ENCODE results near the gene CASK. TPM values are rescaled to one million over a fixed set of nuclear protein-coding genes. Genes with fewer than 3 reads are reported as not detected.
"Not testable (repeated sequence)": the region's sequence is repeated elsewhere in the genome, so short reads cannot be mapped to it uniquely, and the experiment has no call there.

CASK gene
- total and polyA plus RNA-seq, 2 experiments from 2014 or later: 82.9 to 95.7 TPM

DNA sequence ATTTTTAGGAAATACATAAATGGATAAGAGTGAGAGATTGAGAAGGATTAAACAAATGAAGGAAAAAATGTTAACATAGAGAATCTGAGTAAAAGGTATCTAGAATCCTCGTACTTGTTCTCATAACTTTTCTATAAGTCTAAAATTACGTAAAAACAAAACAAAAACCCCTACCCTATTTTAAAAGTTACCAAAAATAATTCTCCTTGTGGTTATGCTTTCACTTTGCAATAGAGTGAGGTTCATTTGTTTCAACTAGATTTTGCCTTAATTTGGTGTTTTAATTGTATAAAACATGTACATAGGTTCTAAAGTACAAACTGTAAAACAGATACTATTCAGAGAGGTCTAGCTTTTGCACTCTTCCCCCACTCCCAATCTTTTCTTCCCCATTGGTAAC is 238.4 kb downstream of the CASK start:
- no peak for DNase-seq (ENCODE audit: low spot score)
- Histone ChIP-seq H3K4me2 (no peak overlapping the region), H4K20me1 (ENCODE audit: insufficient read depth, poor library complexity, severe bottlenecking) (no peaks in the 10 kb centered on the region), H3K27me3 (no peaks in the 10 kb centered on the region), H3K4me3 (no peak overlapping the region), H3K79me2 (no peaks in the 10 kb centered on the region), H2AFZ (no peak overlapping the region), H3K9me3 (ENCODE audit: low read depth) (no peaks in the 10 kb centered on the region), H3K36me3 (replicated peaks; ENCODE audit: insufficient read depth, low read depth) (no peaks in the 10 kb centered on the region), H3K9me2 (replicated peaks; ENCODE audit: insufficient read depth) (no peaks in the 10 kb centered on the region), H3K4me1 (ENCODE audit: insufficient read depth) (no peaks in the 10 kb centered on the region), H3K27ac (no peak overlapping the region)
- WGBS (ENCODE audit: low lambda C conversion rate, missing lambda C conversion rate): 80% methylated on average over 2 of the region's 2 CpGs
- TF ChIP-seq EZH2 (IDR thresholded peaks at IDR 0.05; ENCODE audit: borderline replicate concordance) (no peak), EZH2phosphoT487 (IDR thresholded peaks at IDR 0.05; ENCODE audit: low read depth, severe bottlenecking, unreplicated experiment) (no peak)
- TF ChIP-seq, protein P1, sequence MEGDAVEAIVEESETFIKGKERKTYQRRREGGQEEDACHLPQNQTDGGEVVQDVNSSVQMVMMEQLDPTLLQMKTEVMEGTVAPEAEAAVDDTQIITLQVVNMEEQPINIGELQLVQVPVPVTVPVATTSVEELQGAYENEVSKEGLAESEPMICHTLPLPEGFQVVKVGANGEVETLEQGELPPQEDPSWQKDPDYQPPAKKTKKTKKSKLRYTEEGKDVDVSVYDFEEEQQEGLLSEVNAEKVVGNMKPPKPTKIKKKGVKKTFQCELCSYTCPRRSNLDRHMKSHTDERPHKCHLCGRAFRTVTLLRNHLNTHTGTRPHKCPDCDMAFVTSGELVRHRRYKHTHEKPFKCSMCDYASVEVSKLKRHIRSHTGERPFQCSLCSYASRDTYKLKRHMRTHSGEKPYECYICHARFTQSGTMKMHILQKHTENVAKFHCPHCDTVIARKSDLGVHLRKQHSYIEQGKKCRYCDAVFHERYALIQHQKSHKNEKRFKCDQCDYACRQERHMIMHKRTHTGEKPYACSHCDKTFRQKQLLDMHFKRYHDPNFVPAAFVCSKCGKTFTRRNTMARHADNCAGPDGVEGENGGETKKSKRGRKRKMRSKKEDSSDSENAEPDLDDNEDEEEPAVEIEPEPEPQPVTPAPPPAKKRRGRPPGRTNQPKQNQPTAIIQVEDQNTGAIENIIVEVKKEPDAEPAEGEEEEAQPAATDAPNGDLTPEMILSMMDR (IDR thresholded peaks at IDR 0.05; ENCODE audit: poor library complexity): no peak

DNA sequence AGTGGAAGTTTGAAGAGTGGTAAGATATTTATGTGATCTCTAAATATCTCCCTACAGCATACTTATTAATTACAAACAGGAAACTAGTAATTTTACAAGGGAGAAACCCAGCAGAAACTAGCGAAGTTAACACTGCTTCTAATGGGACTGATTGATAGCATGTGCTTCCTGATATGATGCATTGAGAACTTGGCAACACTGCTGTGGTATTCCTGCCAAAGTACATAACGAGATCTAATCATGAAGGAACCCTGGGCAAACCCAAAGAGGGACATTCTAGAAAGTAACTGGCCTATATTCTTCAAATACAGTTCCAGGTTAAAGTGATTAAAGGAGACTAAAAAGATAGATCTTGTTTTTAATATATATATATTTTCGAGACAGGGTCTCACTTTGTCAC is 239.2 kb downstream of the CASK start:
- Histone ChIP-seq H3K36me3 (replicated peaks; ENCODE audit: insufficient read depth, low read depth) (no peaks in the 10 kb centered on the region), H3K79me2 (no peaks in the 10 kb centered on the region), H3K4me1 (ENCODE audit: insufficient read depth) (no peaks in the 10 kb centered on the region), H3K27me3 (no peaks in the 10 kb centered on the region), H3K4me2 (no peak overlapping the region), H3K9me3 (ENCODE audit: low read depth) (no peaks in the 10 kb centered on the region), H3K4me3 (no peak overlapping the region), H4K20me1 (ENCODE audit: insufficient read depth, poor library complexity, severe bottlenecking) (no peaks in the 10 kb centered on the region), H3K9me2 (replicated peaks; ENCODE audit: insufficient read depth) (no peaks in the 10 kb centered on the region), H2AFZ (no peak overlapping the region), H3K27ac (no peak overlapping the region)
- no peak for DNase-seq (ENCODE audit: low spot score)
- TF ChIP-seq, protein P1 (IDR thresholded peaks at IDR 0.05; ENCODE audit: poor library complexity): no peak
- TF ChIP-seq EZH2phosphoT487 (IDR thresholded peaks at IDR 0.05; ENCODE audit: low read depth, severe bottlenecking, unreplicated experiment): no peak
- TF ChIP-seq EZH2 (IDR thresholded peaks at IDR 0.05; ENCODE audit: borderline replicate concordance): no peak
- WGBS (ENCODE audit: low lambda C conversion rate, missing lambda C conversion rate): 70% methylated on average over 3 of the region's 3 CpGs

DNA sequence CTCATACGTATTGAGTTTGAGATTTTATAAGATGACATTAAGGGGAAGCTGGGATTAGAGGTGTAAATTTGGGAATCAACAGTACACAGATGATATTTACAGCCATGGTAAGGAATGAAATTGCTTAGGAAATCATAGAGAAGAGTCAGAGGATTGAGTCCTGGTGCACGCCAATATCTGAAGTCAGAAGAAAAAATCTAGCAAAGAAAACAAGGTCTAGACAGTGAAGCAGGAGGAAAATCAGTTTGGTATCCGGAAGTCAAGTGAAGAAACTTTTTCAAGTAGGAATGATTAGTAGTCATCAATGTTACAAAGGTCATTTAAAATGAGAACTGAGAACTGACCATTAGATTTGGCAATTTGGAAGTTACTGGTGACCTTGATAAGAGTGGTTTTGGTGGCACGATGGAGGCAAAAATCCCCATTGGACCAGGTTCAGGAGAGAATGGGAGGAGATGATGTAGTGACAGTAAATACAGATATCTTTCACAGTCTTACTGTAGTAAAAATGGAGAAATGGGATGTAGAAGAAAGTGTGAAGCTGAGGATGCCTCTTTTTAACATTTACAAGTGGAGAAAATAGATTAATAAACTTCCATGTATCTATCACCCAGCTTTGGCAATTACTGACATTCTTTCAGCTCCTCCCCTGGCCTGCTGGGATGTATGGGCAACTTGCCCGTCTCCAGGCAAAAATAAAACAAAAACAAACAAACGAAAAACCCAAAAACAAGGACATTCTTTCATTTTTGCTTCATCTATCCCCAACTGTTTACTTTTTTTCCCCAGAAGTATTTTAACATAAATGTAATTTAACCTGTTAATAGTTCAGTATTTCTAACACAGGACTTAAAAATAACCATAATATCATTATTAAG is 245.9 kb downstream of the CASK start:
- 75% methylated on average over 6 of the region's 6 CpGs for WGBS (ENCODE audit: low lambda C conversion rate, missing lambda C conversion rate)
- no peaks in the 10 kb centered on the region for H3K4me1 ChIP-seq (ENCODE audit: insufficient read depth)
- no peaks in the 10 kb centered on the region for H4K20me1 ChIP-seq (ENCODE audit: insufficient read depth, poor library complexity, severe bottlenecking)
- TF ChIP-seq, protein P1 (IDR thresholded peaks at IDR 0.05; ENCODE audit: poor library complexity): no peak
- TF ChIP-seq EZH2 (IDR thresholded peaks at IDR 0.05; ENCODE audit: borderline replicate concordance): no peak
- no peak for TF ChIP-seq EZH2phosphoT487 (IDR thresholded peaks at IDR 0.05; ENCODE audit: low read depth, severe bottlenecking, unreplicated experiment)
- no peak overlapping the region for H3K4me2 ChIP-seq
- H3K4me3 ChIP-seq: no peak overlapping the region
- no peaks in the 10 kb centered on the region for H3K36me3 ChIP-seq (replicated peaks; ENCODE audit: insufficient read depth, low read depth)
- H3K27me3 ChIP-seq: no peaks in the 10 kb centered on the region
- no peak overlapping the region for H3K27ac ChIP-seq
- no peaks in the 10 kb centered on the region for H3K79me2 ChIP-seq
- no peak for DNase-seq (ENCODE audit: low spot score)
- no peak overlapping the region for H2AFZ ChIP-seq
- no peaks in the 10 kb centered on the region for H3K9me3 ChIP-seq (ENCODE audit: low read depth)
- no peaks in the 10 kb centered on the region for H3K9me2 ChIP-seq (replicated peaks; ENCODE audit: insufficient read depth)

DNA sequence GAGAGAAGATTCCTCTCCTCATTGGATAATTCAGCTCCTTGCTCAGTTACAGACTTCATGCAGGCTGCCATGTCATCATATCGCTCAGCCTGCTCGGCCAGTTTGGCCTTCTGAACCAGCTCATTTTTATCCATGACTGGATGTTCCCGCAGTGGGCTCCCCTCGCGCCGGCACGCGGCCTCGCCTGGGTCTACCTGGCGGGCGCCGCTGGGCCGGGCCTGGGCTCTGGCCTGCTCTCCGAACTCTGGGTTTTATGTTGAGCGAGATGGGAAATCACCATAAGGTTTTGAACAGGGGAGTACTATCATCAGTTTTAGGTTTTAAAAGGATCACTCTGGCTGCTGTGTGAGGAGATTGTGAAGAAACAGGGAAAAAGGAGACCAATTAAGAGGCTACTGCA is 247.0 kb downstream of the CASK start:
- 95% methylated on average over 15 of the region's 15 CpGs for WGBS (ENCODE audit: low lambda C conversion rate, missing lambda C conversion rate)
- H3K9me3 ChIP-seq (ENCODE audit: low read depth): not testable (repeated sequence)

More for the DNA sequence above, 247.0 kb downstream of the CASK start:
- H3K9me2 ChIP-seq (replicated peaks; ENCODE audit: insufficient read depth); H3K4me3 ChIP-seq; H4K20me1 ChIP-seq (ENCODE audit: insufficient read depth, poor library complexity, severe bottlenecking); H3K4me1 ChIP-seq (ENCODE audit: insufficient read depth); H3K4me2 ChIP-seq; H2AFZ ChIP-seq; H3K36me3 ChIP-seq (replicated peaks; ENCODE audit: insufficient read depth, low read depth); DNase-seq (ENCODE audit: low spot score); H3K27me3 ChIP-seq; H3K79me2 ChIP-seq; H3K27ac ChIP-seq: not testable (repeated sequence)
